GM12878 (cell line): Measurements from ENCODE around the gene MDK. TPM values are rescaled to one million over a fixed set of nuclear protein-coding genes. Genes with fewer than 3 reads are reported as not detected.

Experiments used
- ATAC-seq: fragments of 200-7000 bp; cut with Tn5 transposase; 3 replicates; pipeline ENCODE4 v1.9.1; 2020; ENCODE audit warnings: mild to moderate bottlenecking, moderate library complexity
- BruUV-seq: library from RNA; stranded (reverse); fragments of 400-500 nt; replicated peaks from 2 replicates; lab custom pipeline; 2021; lab: Mats Ljungman, UMichigan
- CTCF ChIA-PET: fragments of 300-600 bp; sonication (Branson Sonifier 250); formaldehyde crosslinking; extraction: SDS; loops from one replicate; lab custom pipeline; 2021; ENCODE audit warnings: inconsistent platforms; lab: Yijun Ruan, JAX
- POLR2A ChIA-PET: fragments of 350-600 bp; formaldehyde crosslinking; extraction: SDS; loops from one replicate; lab custom pipeline; 2021; ENCODE audit warnings: inconsistent platforms; lab: Charles Lee
- RAD21 ChIA-PET: fragments of 300-600 bp; sonication (Branson Sonifier 250); formaldehyde crosslinking; loops from one replicate; lab custom pipeline; 2023; ENCODE audit warnings: antibody characterized with exemption; ENCODE audit not compliant: unreplicated experiment; lab: Charles Lee
- SMC1A ChIA-PET: fragments of 300-600 bp; sonication (Branson Sonifier 250); formaldehyde crosslinking; loops from one replicate; lab custom pipeline; 2023; ENCODE audit not compliant: unreplicated experiment, uncharacterized antibody; lab: Charles Lee
- DNase-seq: peaks from one replicate; pipeline ENCODE4 v3.0.0-alpha.2; 2011; ENCODE audit warnings: low read depth, low spot score
- FAIRE-seq: peaks from 3 replicates; lab custom pipeline; 2011; peaks lifted over from hg19 to GRCh38; lab: Jason Lieb, UNC
- H2AFZ ChIP-seq: 2 replicates; pipeline ENCODE4 v1.6.0; 2011; ENCODE audit warnings: low read depth, low read length, control low read depth; ENCODE audit not compliant: control insufficient read depth
- H3K27ac ChIP-seq: 2 replicates; pipeline ENCODE4 v1.5.1; 2011; ENCODE audit warnings: control low read depth; ENCODE audit not compliant: control insufficient read depth, insufficient read depth
- H3K27me3 ChIP-seq, 2 experiments: replicated peaks in 1 of 2; 2 replicates each; pipeline versions ENCODE4 v1.6.0 to v1.6.1; 2011; ENCODE audit warnings: low read length in 1 of 2; ENCODE audit not compliant: control insufficient read depth in 2 of 2, insufficient read depth in 2 of 2
- H3K36me3 ChIP-seq, 2 experiments: 2 replicates each; pipeline ENCODE4 v1.5.1; 2011; ENCODE audit warnings: low read length in 1 of 2; ENCODE audit not compliant: control insufficient read depth in 2 of 2, insufficient read depth in 2 of 2
- H3K4me1 ChIP-seq: 2 replicates; pipeline ENCODE4 v1.6.1; 2011; ENCODE audit warnings: mild to moderate bottlenecking, low read length, moderate library complexity, mixed read lengths; ENCODE audit not compliant: control insufficient read depth, insufficient read depth
- H3K4me2 ChIP-seq: 2 replicates; pipeline ENCODE4 v1.6.0; 2011; ENCODE audit warnings: control low read depth; ENCODE audit not compliant: control insufficient read depth, insufficient read depth
- H3K4me3 ChIP-seq: fragments of 200-600 bp; sonication (generic); 2 replicates; pipeline ENCODE4 v1.5.1; 2016
- H3K79me2 ChIP-seq: 2 replicates; pipeline ENCODE4 v1.6.0; 2011; ENCODE audit warnings: low read length; ENCODE audit not compliant: control insufficient read depth, insufficient read depth
- H3K9ac ChIP-seq: 2 replicates; pipeline ENCODE4 v1.8.0; 2011; ENCODE audit warnings: low read length, control low read depth, mixed read lengths; ENCODE audit not compliant: control insufficient read depth, insufficient read depth
- H3K9me3 ChIP-seq: replicated peaks from 3 replicates; pipeline ENCODE4 v1.5.1; 2011; ENCODE audit warnings: mild to moderate bottlenecking, low read length; ENCODE audit not compliant: control insufficient read depth, insufficient read depth
- H4K20me1 ChIP-seq: 2 replicates; pipeline ENCODE4 v1.6.0; 2011; ENCODE audit not compliant: control insufficient read depth, insufficient read depth
- BRCA1 ChIP-seq: IDR thresholded peaks from 2 replicates; pipeline ENCODE4 v1.6.1; 2011; ENCODE audit warnings: low read depth, low read length, improper control_type of control experiment
- CBX5 ChIP-seq: sonication (generic); IDR thresholded peaks from 2 replicates; pipeline ENCODE4 v1.6.1; 2016; ENCODE audit warnings: low read depth, moderate library complexity, mild to moderate bottlenecking, inconsistent platforms
- MYC ChIP-seq: IDR thresholded peaks from 2 replicates; pipeline ENCODE4 v1.6.1; 2011; ENCODE audit warnings: mild to moderate bottlenecking, low read length, moderate library complexity, inconsistent platforms; ENCODE audit not compliant: insufficient read depth, insufficient replicate concordance, insufficient read length, severe bottlenecking
- NR2F1 ChIP-seq: fragments of 450-650 bp; conservative IDR thresholded peaks from 2 replicates; pipeline ENCODE4 v1.6.1; 2017; ENCODE audit warnings: mild to moderate bottlenecking
- POLR2A ChIP-seq: IDR thresholded peaks from 2 replicates; pipeline ENCODE4 v1.6.1; 2011; ENCODE audit warnings: low read depth, mild to moderate bottlenecking, low read length
- RAD21 ChIP-seq: IDR thresholded peaks from 2 replicates; pipeline ENCODE4 v1.6.1; 2011; ENCODE audit warnings: mild to moderate bottlenecking, low read depth, low read length, moderate library complexity; ENCODE audit not compliant: insufficient read depth
- SIN3A ChIP-seq: IDR thresholded peaks from 2 replicates; pipeline ENCODE4 v1.6.1; 2012; ENCODE audit warnings: low read depth, low read length, improper control_type of control experiment
- TARDBP ChIP-seq: IDR thresholded peaks from 2 replicates; pipeline ENCODE4 v1.6.1; 2016; ENCODE audit warnings: borderline replicate concordance
- ZBTB4 ChIP-seq: fragments of 450-650 bp; formaldehyde crosslinking; IDR thresholded peaks from 2 replicates; pipeline ENCODE4 v1.4.0; 2022; ENCODE audit warnings: mild to moderate bottlenecking, moderate library complexity
- WGBS: methylation state at CpG from one replicate; pipeline ENCODE4 v1.1.6; 2016; ENCODE audit warnings: low lambda C conversion rate; ENCODE audit not compliant: insufficient replicate concordance, insufficient coverage; ENCODE audit errors: missing lambda C conversion rate; 5-methylcytosine and 5-hydroxymethylcytosine counted together
- in situ Hi-C: fragments of 300-500 bp; cut with MboI; formaldehyde crosslinking; loops from 9 replicates; pipeline ENCODE4 v1.14.3; 2018; ENCODE audit warnings: mixed read lengths
- intact Hi-C: fragments of 100-400 bp; cut with micrococcal nuclease; formaldehyde crosslinking; loops from one replicate; pipeline ENCODE4 v1.14.2; 2022; ENCODE audit not compliant: unreplicated experiment
- polyA plus RNA-seq, 11 experiments: library from polyadenylated mRNA; depleted of rRNA in 4 of 11; unstranded in 6 of 11; stranded (reverse) in 5 of 11; fragments of >200 nt; fragmentation: Nextera tagmentation in 4 of 11; fragmentation: Illumina TruSeq in 1 of 11; extraction: Ambion mirVana in 4 of 11; extraction: Trizol in 1 of 11; gene quantifications; 1 replicate in 1 of 11; 2 replicates in 10 of 11; pipeline versions ENCODE4 v1.2.1 to v1.2.3, GENCODE V29; 2011 to 2016; ENCODE audit warnings: inconsistent platforms in 2 of 11, missing spikeins in 2 of 11, low read depth in 1 of 11
- total RNA-seq, 4 experiments: library from RNA; depleted of rRNA in 3 of 4; stranded (reverse); fragments of >200 nt in 3 of 4; fragmentation: Illumina TruSeq in 1 of 4; extraction: Trizol in 1 of 4; gene quantifications; 2 replicates each; pipeline versions ENCODE4 v1.2.1 to v1.2.3, GENCODE V29; 2013 to 2021

Gene MDK
- total and polyA plus RNA-seq, 10 of the 15 experiments (the other 5 are each of a cell fraction or from before 2014, with no cell fraction given): 0.77 to 17.8 (median 9.9) TPM

- no peak for TF ChIP-seq MYC
- no peak for TF ChIP-seq POLR2A
- TF ChIP-seq SIN3A: no peak
- no peak for TF ChIP-seq TARDBP
- TF ChIP-seq CBX5: no peak
- no peak for TF ChIP-seq NR2F1
- TF ChIP-seq RAD21: no peak
- TF ChIP-seq BRCA1: no peak
- TF ChIP-seq ZBTB4 (CRISPR knock-in tag): no peak
- DNase-seq (no peak), FAIRE-seq (no peak), ATAC-seq (no peak)
- Histone ChIP-seq H3K9ac (no peak overlapping the region), H3K4me3 (no peak overlapping the region), H3K27ac (no peak overlapping the region), H3K79me2 (no peaks in the 10 kb centered on the region), H2AFZ (no peak overlapping the region), H3K4me1 (no peaks in the 10 kb centered on the region), H3K4me2 (no peak overlapping the region), H3K36me3 (no peaks in the 10 kb centered on the region), H3K27me3 (peaks cover under 1 to 7% of the 10 kb centered on the region in 2 experiments), H4K20me1 (no peaks in the 10 kb centered on the region), H3K9me3 (no peaks in the 10 kb centered on the region)
- 26% methylated on average over 16 of the region's 16 CpGs for WGBS
- in situ Hi-C loops: no loop called here
- CTCF ChIA-PET: interaction anchor here (1.1 to 1.2 kb wide), 2 partner anchors 10 to 29 kb away, joined by 3 read pairs; no protein-coding TSS in a partner anchor
- RAD21 ChIA-PET: no interaction called here
- SMC1A ChIA-PET: no interaction called here
- no TSS peak for BruUV-seq
- POLR2A ChIA-PET: interaction anchor here (0.6 kb wide), 1 partner anchor 95 kb away, joined by 3 read pairs; no protein-coding TSS in a partner anchor
- intact Hi-C loops: no loop called here
Measured at GRCh38 chr11:46338988-46339666, 42.3 kb upstream of the MDK start.
